Measurements from ENCODE around the gene KRTAP20-3. TPM values are rescaled to one million over a fixed set of nuclear protein-coding genes. Genes with fewer than 3 reads are reported as not detected.
A peak's percentile ranks its signal among the peaks of the same experiment; 100 is the strongest.

The KRTAP20-3 gene
- total RNA-seq (2014; rRNA removed; shearing (Covaris generic)) = not detected in 2 replicates

DNA sequence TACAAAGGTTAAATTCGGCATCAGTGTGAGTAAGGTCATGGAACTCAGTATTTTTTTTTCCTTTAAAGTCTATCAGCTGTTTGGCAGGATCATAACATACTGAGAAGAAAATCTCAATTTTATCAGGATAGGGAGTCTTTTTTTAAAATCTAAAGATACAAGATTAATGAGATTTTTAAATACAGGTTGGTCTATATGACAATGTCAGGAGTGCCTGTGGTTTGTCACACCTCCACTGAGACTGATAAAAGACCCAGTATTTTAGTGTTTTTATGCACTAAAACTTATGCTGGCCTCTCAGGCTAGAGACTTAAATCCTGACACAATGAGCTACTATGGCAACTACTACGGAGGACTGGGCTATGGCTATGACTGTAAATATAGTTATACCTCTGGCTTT, at the start of gene KRTAP20-3:
Gene KRTAP20-3 (plus strand): TSS at position 301 of the 400 bp plus-strand sequence.
- no peak for DNase-seq
- H3K36me3 ChIP-seq (replicated peaks; ENCODE audit: control insufficient read depth, insufficient read depth, low read length) = no peaks in the 10 kb centered on the region
- no peak within 1 kb of the TSS for H3K4me3 ChIP-seq (ENCODE audit: insufficient read depth, low read depth, low read length)

GRCh38 chr21:30598802-30599201, 43.9 kb upstream of the KRTAP20-3 start, which contains the start of gene KRTAP6-2:
Gene KRTAP6-2, minus strand, starts transcription at chr21:30598902. Its CDS starts 28 bp downstream, at chr21:30598874.
- Histone ChIP-seq H3K36me3 (replicated peaks; ENCODE audit: control insufficient read depth, insufficient read depth, low read length) (no peaks in the 10 kb centered on the region), H3K27me3 (ENCODE audit: control insufficient read depth, insufficient read depth, low read length) (no peaks in the 10 kb centered on the region), H3K4me3 (ENCODE audit: insufficient read depth, low read depth, low read length) (no peak within 1 kb of the TSS)
- DNase-seq = no peak

More for the DNA sequence above, at the start of gene KRTAP20-3:
- no peaks in the 10 kb centered on the region for H3K27me3 ChIP-seq (ENCODE audit: control insufficient read depth, insufficient read depth, low read length)

DNA sequence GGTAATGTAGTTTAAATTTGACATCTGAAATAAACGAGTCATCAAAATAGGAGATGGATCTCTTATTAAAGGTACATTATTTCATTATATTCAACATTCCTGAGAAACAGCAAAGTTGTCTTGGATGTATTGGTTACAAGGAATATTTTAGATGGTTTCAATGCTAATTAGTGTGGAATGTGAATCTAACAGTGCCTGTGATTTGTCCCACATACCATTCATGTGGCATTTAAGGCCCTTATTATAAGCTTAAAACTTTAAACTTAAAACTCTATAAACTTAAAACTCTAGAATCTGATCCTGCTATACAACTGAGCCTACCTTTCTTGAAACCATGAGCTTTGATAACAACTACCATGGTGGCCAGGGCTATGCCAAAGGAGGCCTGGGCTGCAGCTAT, 41.9 kb upstream of the KRTAP20-3 start, which contains the start of gene KRTAP22-1:
Gene KRTAP22-1 (plus strand): TSS at position 301 of the 400 bp plus-strand sequence.
- Histone ChIP-seq H3K36me3 (replicated peaks; ENCODE audit: control insufficient read depth, insufficient read depth, low read length) (no peaks in the 10 kb centered on the region), H3K4me3 (ENCODE audit: insufficient read depth, low read depth, low read length) (no peak within 1 kb of the TSS), H3K27me3 (ENCODE audit: control insufficient read depth, insufficient read depth, low read length) (no peaks in the 10 kb centered on the region)
- DNase-seq = no peak

DNA sequence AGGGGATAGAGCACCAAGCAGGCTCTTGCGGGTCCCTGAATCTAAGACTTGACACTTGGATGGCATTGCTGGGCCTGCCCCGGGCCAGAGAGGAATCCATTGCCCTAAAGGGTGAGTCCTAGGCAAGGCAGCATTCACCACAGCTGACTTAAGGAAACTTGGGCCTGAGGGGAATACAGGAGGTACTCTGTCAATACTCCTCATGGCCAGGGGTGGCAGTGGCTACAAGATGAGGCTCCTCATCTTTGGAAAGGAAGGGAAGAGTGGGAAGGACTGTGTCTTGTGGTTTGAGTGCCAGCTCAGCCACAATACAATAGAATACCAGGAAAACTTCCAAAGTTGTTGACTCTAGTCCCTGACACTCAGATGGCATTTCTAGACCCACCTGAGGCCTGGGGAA, 36.7 kb upstream of the KRTAP20-3 start:
- H3K27me3 ChIP-seq (ENCODE audit: control insufficient read depth, insufficient read depth, low read length) = no peaks in the 10 kb centered on the region
- H3K36me3 ChIP-seq (replicated peaks; ENCODE audit: control insufficient read depth, insufficient read depth, low read length) = no peaks in the 10 kb centered on the region
- DNase-seq = peak; percentile 9
- H3K4me3 ChIP-seq (ENCODE audit: insufficient read depth, low read depth, low read length) = no peak overlapping the region

DNA sequence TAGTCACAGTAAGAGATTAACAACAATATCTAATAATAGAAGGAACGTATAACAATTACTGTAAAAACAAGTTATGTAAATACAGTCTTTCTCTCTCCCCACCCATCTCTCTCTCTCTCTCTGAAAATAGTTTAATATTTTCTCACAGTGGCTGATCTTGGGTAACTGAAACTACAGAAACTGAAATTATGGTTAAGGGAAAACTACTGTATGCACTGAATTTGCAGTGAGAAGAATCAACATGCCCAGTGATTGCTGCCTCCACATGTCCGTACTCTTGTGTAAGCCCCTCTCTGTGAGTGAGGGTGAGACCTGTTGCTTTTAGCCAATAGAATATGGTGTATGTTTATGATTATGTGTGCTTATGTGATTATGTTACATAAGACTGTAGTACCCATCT, 30.5 kb upstream of the KRTAP20-3 start:
- no peak for DNase-seq
- no peaks in the 10 kb centered on the region for H3K27me3 ChIP-seq (ENCODE audit: control insufficient read depth, insufficient read depth, low read length)
- H3K36me3 ChIP-seq (replicated peaks; ENCODE audit: control insufficient read depth, insufficient read depth, low read length) = no peaks in the 10 kb centered on the region
- no peak overlapping the region for H3K4me3 ChIP-seq (ENCODE audit: insufficient read depth, low read depth, low read length)

DNA sequence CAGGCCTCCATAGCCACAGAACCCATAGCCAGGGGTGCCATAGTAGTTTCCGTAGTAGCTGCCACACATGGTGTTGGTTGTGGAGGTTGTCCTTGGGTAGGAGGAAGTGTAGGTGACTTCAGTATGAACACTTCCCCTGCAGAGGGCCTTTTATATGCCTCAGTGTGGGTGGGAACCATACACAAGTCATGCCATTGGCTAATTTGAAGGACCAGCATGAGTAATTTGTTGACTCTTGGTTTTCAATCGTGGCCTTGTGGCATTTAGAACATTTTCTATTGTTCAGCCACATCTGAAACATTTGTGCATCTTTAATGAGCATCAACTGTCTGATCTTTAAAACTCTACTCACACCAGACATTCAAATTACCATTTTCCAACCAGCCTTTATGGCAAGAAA, 28.8 kb upstream of the KRTAP20-3 start, which contains the start of gene KRTAP6-1:
Gene KRTAP6-1 (minus strand): TSS at position 95 of the 400 bp plus-strand sequence. CDS start 26 bp downstream, at position 69.
- no peak for DNase-seq

GRCh38 chr21:30615199-30615598, 27.5 kb upstream of the KRTAP20-3 start:
- DNase-seq = no peak
- Histone ChIP-seq H3K27me3 (ENCODE audit: control insufficient read depth, insufficient read depth, low read length) (no peaks in the 10 kb centered on the region), H3K4me3 (ENCODE audit: insufficient read depth, low read depth, low read length) (no peak overlapping the region)

More for the DNA sequence above, 28.8 kb upstream of the KRTAP20-3 start, which contains the start of gene KRTAP6-1:
- no peaks in the 10 kb centered on the region for H3K27me3 ChIP-seq (ENCODE audit: control insufficient read depth, insufficient read depth, low read length)
- no peaks in the 10 kb centered on the region for H3K36me3 ChIP-seq (replicated peaks; ENCODE audit: control insufficient read depth, insufficient read depth, low read length)
- no peak within 1 kb of the TSS for H3K4me3 ChIP-seq (ENCODE audit: insufficient read depth, low read depth, low read length)

GRCh38 chr21:30616125-30616524, 26.5 kb upstream of the KRTAP20-3 start, which contains the start of gene KRTAP20-1:
Gene KRTAP20-1, plus strand, starts transcription at chr21:30616425. Its CDS starts 30 bp downstream, at chr21:30616455.
- no peaks in the 10 kb centered on the region for H3K27me3 ChIP-seq (ENCODE audit: control insufficient read depth, insufficient read depth, low read length)
- H3K36me3 ChIP-seq (replicated peaks; ENCODE audit: control insufficient read depth, insufficient read depth, low read length) = no peaks in the 10 kb centered on the region
- DNase-seq = no peak
- no peak within 1 kb of the TSS for H3K4me3 ChIP-seq (ENCODE audit: insufficient read depth, low read depth, low read length)

More at GRCh38 chr21:30615199-30615598, 27.5 kb upstream of the KRTAP20-3 start:
- no peaks in the 10 kb centered on the region for H3K36me3 ChIP-seq (replicated peaks; ENCODE audit: control insufficient read depth, insufficient read depth, low read length)

DNA sequence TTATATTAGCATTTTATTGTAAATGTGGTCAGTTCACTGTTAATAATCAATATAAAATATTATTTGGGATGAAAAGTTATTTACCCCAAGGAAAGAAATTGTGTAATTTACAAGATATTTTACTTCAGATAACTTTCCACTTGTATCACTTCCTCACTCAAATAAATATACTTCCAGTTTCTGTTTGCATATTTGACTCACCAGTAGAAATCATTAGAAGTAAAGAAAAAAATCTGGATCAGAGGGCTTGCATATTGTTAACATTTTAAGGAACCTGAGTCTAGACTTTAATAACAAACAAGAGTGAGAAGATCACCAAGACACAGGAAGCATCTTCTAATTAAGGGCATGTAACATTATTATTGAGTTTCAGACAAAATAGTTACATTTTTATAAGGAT, 22.6 kb upstream of the KRTAP20-3 start:
- Histone ChIP-seq H3K27me3 (ENCODE audit: control insufficient read depth, insufficient read depth, low read length) (no peaks in the 10 kb centered on the region), H3K36me3 (replicated peaks; ENCODE audit: control insufficient read depth, insufficient read depth, low read length) (no peaks in the 10 kb centered on the region), H3K4me3 (ENCODE audit: insufficient read depth, low read depth, low read length) (no peak overlapping the region)
- no peak for DNase-seq

DNA sequence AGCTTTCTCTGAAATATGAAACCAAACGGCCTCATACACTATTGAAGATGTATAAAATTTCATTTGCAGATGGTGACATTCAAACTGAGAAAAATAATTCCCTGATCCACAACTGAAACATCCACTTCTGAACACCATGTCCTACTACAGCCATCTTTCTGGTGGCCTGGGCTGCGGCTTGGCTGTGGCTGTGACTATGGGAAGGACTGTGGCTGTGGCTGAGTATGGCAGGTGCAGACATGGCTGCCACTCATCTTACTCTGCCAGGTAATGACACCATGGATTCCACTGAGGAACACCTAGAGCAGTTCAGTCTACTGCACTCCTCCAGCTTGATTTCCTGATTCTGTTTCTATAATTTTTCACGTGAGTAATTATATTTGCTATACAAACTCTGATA, 22.1 kb upstream of the KRTAP20-3 start, which contains the start of gene KRTAP20-4:
Gene KRTAP20-4 (plus strand): TSS at position 106 of the 400 bp plus-strand sequence.
- Histone ChIP-seq H3K4me3 (ENCODE audit: insufficient read depth, low read depth, low read length) (no peak within 1 kb of the TSS), H3K27me3 (ENCODE audit: control insufficient read depth, insufficient read depth, low read length) (no peaks in the 10 kb centered on the region), H3K36me3 (replicated peaks; ENCODE audit: control insufficient read depth, insufficient read depth, low read length) (no peaks in the 10 kb centered on the region)
- DNase-seq = no peak

DNA sequence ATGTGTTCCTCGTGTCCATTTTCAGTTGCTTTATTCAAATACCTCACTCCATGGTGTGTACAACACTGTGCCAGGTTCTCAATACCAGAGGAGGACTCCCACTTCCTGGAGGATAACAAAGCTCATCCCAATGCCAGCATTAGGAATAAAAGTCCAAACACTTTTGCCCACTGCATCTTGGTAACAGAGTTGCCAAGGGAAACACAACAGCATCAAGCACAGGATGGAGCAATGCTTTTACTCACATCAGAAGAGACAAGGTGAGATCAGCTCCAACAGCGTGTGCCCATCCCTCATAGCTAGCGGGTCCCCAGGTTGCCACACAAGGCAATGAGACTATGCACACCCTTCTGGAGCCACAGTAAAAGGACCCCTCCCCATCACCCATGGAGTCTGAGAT, 19.3 kb upstream of the KRTAP20-3 start:
- Histone ChIP-seq H3K4me3 (ENCODE audit: insufficient read depth, low read depth, low read length) (no peak overlapping the region), H3K27me3 (ENCODE audit: control insufficient read depth, insufficient read depth, low read length) (no peaks in the 10 kb centered on the region), H3K36me3 (replicated peaks; ENCODE audit: control insufficient read depth, insufficient read depth, low read length) (no peaks in the 10 kb centered on the region)
- no peak for DNase-seq

DNA sequence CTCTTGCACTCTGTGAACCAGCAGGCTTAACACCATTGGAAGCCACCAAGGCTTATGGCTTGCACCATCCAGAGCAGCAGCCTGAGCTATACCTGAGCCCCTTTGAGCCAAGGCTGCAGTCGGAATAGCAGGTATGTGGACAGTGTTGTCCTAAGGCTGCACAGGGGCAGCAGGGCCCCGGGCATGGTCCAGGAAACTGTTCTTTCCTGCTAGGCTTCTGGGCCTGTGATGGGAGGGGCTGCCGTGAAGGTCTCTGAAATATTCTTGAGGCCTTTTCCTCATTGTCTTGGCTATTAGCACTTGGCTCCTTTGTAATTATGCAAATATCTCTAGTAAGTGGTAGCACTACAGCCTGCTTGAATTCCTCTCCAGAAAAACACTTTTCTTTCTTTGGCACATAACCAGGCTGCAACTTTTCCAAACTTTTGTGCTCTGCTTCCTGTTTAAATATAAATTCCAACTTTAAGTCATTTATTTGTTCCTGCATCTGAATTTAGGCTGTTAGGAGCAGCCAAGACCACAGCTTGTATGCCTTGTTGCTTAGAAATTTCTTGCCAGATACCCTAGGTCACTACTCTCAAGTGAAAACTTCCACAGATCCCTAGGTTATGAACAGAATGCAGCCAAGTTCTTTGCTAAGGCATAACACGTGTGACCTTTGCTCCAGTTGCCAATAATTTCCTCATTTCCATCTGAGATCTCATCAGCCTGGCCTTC, 17.1 kb upstream of the KRTAP20-3 start:
- no peaks in the 10 kb centered on the region for H3K27me3 ChIP-seq (ENCODE audit: control insufficient read depth, insufficient read depth, low read length)
- no peak for DNase-seq
- H3K36me3 ChIP-seq (replicated peaks; ENCODE audit: control insufficient read depth, insufficient read depth, low read length) = no peaks in the 10 kb centered on the region
- no peak overlapping the region for H3K4me3 ChIP-seq (ENCODE audit: insufficient read depth, low read depth, low read length)

- no peaks in the 10 kb centered on the region for H3K36me3 ChIP-seq (replicated peaks; ENCODE audit: control insufficient read depth, insufficient read depth, low read length)
Observed at GRCh38 chr21:30628109-30628508, 14.6 kb upstream of the KRTAP20-3 start.

GRCh38 chr21:30629200-30629599, 13.5 kb upstream of the KRTAP20-3 start:
- H3K4me3 ChIP-seq (ENCODE audit: insufficient read depth, low read depth, low read length) = no peak overlapping the region
- H3K27me3 ChIP-seq (ENCODE audit: control insufficient read depth, insufficient read depth, low read length) = no peaks in the 10 kb centered on the region
- H3K36me3 ChIP-seq (replicated peaks; ENCODE audit: control insufficient read depth, insufficient read depth, low read length) = no peaks in the 10 kb centered on the region
- DNase-seq = no peak

More at GRCh38 chr21:30628109-30628508, 14.6 kb upstream of the KRTAP20-3 start:
- no peaks in the 10 kb centered on the region for H3K27me3 ChIP-seq (ENCODE audit: control insufficient read depth, insufficient read depth, low read length)
- H3K4me3 ChIP-seq (ENCODE audit: insufficient read depth, low read depth, low read length) = no peak overlapping the region
- no peak for DNase-seq

- DNase-seq = no peak
- H3K4me3 ChIP-seq (ENCODE audit: insufficient read depth, low read depth, low read length) = no peak within 1 kb of the TSS
- no peaks in the 10 kb centered on the region for H3K27me3 ChIP-seq (ENCODE audit: control insufficient read depth, insufficient read depth, low read length)
- no peaks in the 10 kb centered on the region for H3K36me3 ChIP-seq (replicated peaks; ENCODE audit: control insufficient read depth, insufficient read depth, low read length)
Observed at GRCh38 chr21:30634906-30635305, 7.8 kb upstream of the KRTAP20-3 start, which contains the start of gene KRTAP20-2. Gene KRTAP20-2, plus strand, starts transcription at chr21:30635206. Its CDS starts 58 bp downstream, at chr21:30635264.

Measured in H7 (cell line).